ENCODE results near the gene MAML3.

MAML3 gene

DNA sequence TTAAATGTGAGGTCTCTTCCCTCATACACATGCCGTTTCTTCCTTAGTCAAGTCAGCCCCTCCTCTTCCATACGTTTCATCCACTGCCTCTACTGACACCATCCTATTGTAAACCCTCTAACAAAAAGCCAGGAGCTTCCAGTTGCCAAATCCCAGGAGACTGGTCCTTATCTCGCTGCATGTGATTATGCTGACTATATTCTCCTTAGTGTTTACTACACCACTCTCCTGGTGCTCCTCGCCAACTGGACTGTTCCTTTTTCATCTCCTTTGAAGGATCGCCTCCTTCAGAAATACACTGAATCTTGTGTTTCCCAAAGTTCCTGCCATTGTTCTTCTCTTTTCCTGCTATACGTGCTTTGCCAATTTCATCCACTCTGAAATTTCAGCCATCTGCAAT, 27.7 kb downstream of the MAML3 start:
- DNase-seq (ENCODE audit: low read depth) = no peak

GRCh38 chr4:140125374-140125773, 28.6 kb downstream of the MAML3 start:
- DNase-seq (ENCODE audit: low read depth) = no peak

GRCh38 chr4:140123666-140124377, 30.2 kb downstream of the MAML3 start:
- DNase-seq (ENCODE audit: low read depth) = no peak

DNA sequence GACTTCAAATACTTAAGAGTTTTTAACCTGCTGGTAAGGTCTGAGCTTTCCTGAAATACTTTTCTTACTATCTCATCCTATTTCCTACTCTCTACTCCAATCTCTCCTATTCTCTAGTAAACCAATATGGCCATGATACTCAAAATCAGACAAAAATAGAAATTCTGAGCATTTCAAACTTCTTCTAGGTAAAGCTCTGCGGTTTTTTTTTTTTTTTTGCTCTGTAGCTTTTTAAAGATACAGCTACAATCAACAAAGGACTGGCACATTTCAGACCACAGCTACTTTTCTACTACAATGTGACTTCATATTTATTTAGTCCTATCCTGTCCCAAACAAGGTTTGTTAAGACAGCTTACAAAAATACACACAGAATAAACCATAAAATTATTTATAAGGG, 31.1 kb downstream of the MAML3 start:
- no peak for DNase-seq (ENCODE audit: low read depth)

DNA sequence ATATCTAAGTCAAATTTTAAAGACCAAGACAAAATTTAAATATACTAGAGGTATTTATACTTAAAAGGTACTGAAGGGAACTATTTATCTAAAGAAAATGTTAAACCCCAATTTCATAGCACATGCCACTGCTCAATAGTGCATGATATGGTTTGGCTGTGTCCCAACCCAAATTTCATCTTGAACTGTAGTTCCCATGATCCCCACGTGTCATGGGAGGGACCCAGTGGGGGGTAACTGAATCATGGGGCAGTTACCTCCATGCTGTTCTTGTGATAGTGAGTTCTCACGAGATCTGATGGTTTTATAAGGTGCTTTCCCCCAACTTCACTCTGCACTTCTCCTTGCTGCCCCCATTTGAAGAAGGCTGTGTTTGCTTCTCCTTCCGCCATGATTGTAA, 32.3 kb downstream of the MAML3 start:
- no peak for DNase-seq (ENCODE audit: low read depth)

DNA sequence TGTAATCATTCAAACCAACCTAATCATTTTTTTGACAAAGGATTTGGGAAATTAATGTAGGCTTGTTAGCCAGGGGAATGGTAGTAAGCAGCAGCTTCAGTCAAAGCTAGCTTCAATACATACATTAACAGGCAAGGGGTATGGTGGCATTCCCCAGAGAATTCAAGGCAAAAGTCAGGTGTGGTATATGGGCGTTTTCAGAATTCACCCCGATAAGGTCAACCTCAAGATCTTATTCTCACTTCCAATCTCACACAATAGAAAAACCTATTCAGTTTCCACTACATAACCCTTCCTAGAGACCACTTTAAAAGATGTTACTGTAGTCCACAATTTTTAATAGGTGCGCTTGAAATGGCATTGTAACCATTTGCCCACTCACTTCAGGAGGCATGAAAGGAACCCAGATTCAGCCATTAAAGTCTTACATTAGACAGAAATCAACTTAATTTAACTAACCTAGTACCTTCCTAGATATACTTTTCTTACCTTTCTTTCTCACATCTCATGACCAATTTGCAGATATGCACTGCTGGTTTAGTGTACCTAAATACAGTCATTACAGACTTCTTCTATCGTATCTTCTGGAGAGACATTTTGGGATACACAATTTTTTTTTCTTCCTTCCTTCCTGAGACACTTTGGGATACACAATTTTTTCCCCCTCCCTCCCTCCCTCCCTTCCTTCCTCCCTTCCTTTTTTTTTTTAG, 34.9 kb downstream of the MAML3 start:
- DNase-seq (ENCODE audit: low read depth) = no peak

DNA sequence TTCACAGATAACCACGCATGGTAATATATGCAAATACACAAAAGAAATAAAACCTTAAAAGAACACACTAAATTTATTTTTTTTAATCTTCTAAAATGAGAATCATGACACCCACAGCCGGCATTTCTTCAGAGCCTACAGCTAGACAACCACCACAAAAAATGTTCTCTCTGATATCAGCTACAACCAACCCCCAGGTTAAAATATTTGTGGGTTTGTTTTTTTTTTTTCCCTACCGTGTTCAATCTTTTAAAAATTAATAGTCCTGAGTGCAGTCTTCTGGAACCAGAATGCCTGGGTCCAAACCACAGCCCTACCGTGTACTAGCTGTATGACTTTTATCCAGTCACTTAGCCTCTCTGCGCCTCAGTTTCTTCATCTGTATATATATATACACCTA, 36.0 kb downstream of the MAML3 start:
- no peak for DNase-seq (ENCODE audit: low read depth)

GRCh38 chr4:140116442-140117104, 37.4 kb downstream of the MAML3 start:
- DNase-seq (ENCODE audit: low read depth) = no peak

DNA sequence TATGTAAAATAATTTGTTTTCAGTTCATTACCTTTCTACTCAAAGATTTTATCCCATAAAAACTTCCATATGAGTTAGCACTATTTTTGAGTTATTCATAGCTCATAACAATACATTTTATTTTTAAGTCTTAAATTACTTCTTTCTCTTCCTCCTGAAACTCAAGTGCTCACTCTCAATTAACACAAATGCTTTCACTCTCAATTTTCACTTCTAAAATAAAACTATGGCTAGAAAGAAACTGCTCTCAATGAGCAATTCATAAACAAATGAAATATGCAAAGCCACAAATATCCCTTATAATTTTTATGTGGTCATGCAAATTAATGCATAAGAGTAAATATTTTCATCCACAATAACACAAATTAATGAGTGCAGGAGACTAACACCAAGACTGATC, 38.8 kb downstream of the MAML3 start:
- no peak for DNase-seq (ENCODE audit: low read depth)

GRCh38 chr4:140113653-140114052, 40.3 kb downstream of the MAML3 start:
- DNase-seq (ENCODE audit: low read depth) = no peak

GRCh38 chr4:140112576-140112975, 41.4 kb downstream of the MAML3 start:
- no peak for DNase-seq (ENCODE audit: low read depth)

DNA sequence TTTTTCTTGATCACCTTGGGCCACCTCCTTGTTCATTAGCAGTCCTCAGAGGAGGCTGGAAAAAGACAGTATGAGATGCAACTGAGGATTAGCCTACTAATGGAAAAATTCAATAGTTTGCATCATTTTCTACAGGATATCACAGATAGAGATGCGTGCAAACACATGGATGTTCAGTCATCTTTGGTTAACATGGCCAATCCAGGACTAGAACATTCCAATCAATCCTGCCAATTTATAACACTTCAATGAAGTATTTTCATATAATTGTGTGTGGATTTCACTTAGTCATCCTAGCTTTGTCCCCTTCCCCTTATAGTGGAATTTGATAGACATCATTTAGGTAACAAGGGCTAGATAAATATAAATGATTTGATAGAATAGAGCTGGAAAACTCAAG, 42.7 kb downstream of the MAML3 start:
- no peak for DNase-seq (ENCODE audit: low read depth)

DNA sequence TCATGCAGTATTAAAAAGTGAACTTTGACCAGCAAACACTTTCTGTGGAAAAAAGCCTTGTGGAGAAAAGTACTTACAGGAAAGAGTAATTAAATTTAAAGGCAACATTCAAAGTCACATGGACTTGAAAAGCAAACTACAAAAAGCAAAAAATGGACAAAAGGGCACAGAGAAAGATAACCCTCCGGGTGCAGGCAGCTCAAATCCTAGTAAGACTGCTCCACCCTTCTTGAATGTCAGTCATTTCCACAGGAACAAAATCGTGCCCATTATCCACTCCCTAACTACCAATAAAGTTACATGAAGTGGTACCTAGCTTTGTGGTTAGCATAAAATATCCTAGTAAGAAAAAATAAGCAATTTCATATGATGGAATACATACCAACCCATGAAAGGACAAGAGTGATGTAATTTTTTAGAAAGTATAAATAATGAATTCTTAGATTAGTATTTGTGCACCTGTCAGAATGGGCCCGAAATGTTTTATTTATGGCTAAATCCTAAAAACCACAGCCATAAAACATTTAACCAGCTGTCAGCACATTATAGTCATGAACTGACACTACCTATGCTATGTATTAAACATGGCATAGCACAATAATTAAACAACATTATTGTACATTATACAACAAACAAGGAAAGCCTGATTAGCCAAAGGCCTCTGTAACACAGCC, 43.3 kb downstream of the MAML3 start:
- DNase-seq (ENCODE audit: low read depth) = no peak

GRCh38 chr4:140109737-140110136, 44.2 kb downstream of the MAML3 start:
- DNase-seq (ENCODE audit: low read depth) = no peak

DNA sequence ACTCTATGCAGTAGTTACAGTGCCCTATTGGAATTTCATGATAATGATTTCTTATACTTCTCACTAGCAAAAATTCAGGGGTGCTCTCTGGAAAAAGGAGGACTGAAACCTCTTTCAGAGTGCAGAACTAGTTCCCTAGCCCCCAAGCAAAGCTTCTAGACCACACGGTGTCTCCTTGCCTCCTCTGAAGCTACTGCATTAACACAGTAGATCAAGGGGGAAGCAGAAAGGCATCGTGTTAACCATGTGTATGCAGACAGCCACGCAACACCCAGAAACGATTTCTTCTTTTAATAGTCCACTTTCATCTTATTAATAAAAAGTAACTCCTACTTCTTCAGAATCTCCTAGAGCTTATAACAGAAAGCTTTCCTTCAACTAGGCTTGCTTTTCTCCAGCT, 44.7 kb downstream of the MAML3 start:
- no peak for DNase-seq (ENCODE audit: low read depth)

DNA sequence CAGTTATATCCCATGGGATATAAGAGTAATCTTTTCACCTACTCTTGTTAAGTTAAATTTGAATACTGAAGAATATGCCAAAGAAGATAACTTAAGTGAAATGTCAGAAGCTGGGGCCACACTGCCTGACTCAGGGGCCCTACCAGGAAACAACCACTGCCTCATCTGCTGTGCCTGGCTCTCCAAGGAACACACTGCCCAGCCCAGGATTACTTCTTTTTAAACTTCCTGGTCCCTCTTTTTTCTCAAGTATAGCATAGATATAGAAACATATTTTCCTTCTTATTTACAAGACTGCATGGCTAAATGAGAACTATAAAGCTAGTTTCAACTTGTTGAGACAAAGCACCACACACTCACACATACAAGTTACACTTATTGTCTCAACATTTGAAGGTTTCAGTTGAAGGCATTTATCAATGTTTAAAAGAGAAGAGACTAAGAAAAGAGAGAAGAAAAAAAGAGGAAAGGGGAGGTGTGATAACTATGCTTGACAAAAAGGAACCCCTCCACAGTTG, 45.2 kb downstream of the MAML3 start:
- no peak for DNase-seq (ENCODE audit: low read depth)

- no peak for DNase-seq (ENCODE audit: low read depth)
Measured at GRCh38 chr4:140108243-140108642, 45.7 kb downstream of the MAML3 start.

- DNase-seq (ENCODE audit: low read depth) = no peak
Measured at GRCh38 chr4:140106289-140106844, 47.6 kb downstream of the MAML3 start.

DNA sequence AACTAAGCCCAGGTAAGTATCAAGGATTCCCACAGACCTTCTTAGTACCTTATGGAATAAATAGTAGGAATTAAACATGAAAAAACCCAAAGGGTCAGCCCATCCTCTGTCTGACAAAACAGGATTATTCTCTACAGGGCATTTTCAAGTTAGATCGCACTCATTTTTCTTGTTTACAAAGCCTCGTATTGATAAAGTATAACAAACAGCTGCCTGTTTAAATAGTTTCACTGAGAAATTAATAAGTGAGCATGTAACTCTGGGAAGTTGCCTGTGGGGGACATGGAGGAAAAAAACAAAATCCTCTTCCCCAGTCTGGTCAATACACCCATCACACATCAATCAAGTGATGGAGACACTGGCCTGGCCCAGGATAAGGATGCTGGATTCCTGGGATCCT, 48.5 kb downstream of the MAML3 start:
- DNase-seq (ENCODE audit: low read depth) = no peak

GRCh38 chr4:140103676-140104075, 50.3 kb downstream of the MAML3 start:
- DNase-seq (ENCODE audit: low read depth) = peak; percentile 10

DNA sequence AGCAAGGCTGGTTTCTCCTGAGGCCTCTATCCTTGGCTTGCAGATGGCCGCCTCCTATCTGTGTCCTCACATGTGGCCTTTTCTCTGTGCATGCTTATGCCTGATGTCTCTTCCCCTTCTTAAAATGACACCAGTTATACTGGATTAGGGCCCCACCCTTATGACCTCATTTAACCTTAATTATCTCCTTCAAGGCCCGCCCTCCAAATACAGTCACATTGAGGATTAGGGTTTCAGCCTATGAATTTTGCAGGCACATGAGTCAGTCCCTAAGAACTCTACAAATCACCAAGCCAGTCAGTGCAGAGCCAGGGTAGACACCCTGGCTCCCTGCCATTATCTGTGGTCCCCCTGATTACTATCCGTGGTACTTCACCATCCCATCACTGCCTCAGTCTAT, 51.6 kb downstream of the MAML3 start:
- no peak for DNase-seq (ENCODE audit: low read depth)

DNA sequence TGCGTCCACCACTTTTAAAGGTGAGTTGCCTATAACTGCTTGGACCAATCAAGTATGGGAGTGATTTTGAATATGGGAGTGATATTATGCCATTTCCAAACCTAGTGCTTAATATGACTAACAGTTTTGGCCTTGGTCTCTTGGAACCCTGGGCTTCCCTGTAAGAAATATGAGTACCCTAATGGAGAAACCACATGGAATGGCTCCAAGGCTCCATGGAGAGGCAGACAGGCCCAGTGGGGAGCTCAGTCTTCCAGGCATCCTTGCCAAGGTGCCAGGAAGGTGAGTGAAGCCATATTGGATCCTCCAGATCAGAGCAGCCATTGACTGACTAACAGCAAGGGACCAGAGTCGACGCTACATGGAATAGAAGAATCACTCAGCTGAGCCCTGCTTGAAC, 53.2 kb downstream of the MAML3 start:
- DNase-seq (ENCODE audit: low read depth) = no peak

Measured in GM04503 (cell line).